K562 (cell line): ENCODE measurements around the gene HSD17B11. TPM values are rescaled to one million over a fixed set of nuclear protein-coding genes. Genes with fewer than 3 reads are reported as not detected.

Experiments
- ARID1B ChIP-seq: fragments of 450-650 bp; IDR thresholded peaks from 2 replicates; pipeline ENCODE4 v1.6.1; 2016; ENCODE audit warnings: antibody characterized with exemption, mild to moderate bottlenecking, inconsistent platforms
- ATF4 ChIP-seq: fragments of 450-650 bp; formaldehyde crosslinking; IDR thresholded peaks from 2 replicates; pipeline ENCODE4 v1.4.0; 2022; ENCODE audit warnings: mild to moderate bottlenecking, moderate library complexity
- CHD1 ChIP-seq: fragments of 200-600 bp; sonication (generic); IDR thresholded peaks from one replicate; pipeline ENCODE4 v1.6.1; 2012; ENCODE audit warnings: mild to moderate bottlenecking, moderate library complexity, low read length, inconsistent platforms
- EGR1 ChIP-seq: fragments of 450-650 bp; conservative IDR thresholded peaks from 2 replicates; pipeline ENCODE4 v1.6.1; 2017; ENCODE audit warnings: mild to moderate bottlenecking
- FOXM1 ChIP-seq, 2 experiments: fragments of 450-650 bp in 1 of 2; sonication (generic) in 1 of 2; formaldehyde crosslinking in 1 of 2; IDR thresholded peaks; 2 replicates each; pipeline versions ENCODE4 v1.6.1 to v1.9.0; 2017 to 2022; ENCODE audit warnings: low read depth in 2 of 2, mild to moderate bottlenecking in 2 of 2, missing genetic modification reagents in 1 of 2, moderate library complexity in 1 of 2
- GMEB1 ChIP-seq: fragments of 250-450 bp; sonication (Bioruptor Pico); IDR thresholded peaks from 2 replicates; pipeline ENCODE4 v1.4.0; 2020; ENCODE audit warnings: mild to moderate bottlenecking
- HDAC2 ChIP-seq: fragments of 450-650 bp; IDR thresholded peaks from 2 replicates; pipeline ENCODE4 v1.6.1; 2016; ENCODE audit warnings: mild to moderate bottlenecking
- IFI16 ChIP-seq: fragments of 250-450 bp; sonication (Bioruptor Pico); IDR thresholded peaks from 2 replicates; pipeline ENCODE4 v2.1.2; 2022; ENCODE audit warnings: mild to moderate bottlenecking, inconsistent platforms
- MBD2 ChIP-seq: sonication (generic); IDR thresholded peaks from 2 replicates; pipeline ENCODE4 v1.6.1; 2016; ENCODE audit warnings: low read depth, borderline replicate concordance
- MITF ChIP-seq: IDR thresholded peaks from 2 replicates; pipeline ENCODE4 v1.6.1; 2014; ENCODE audit warnings: antibody characterized with exemption
- MTA1 ChIP-seq: fragments of 450-650 bp; IDR thresholded peaks from 2 replicates; pipeline ENCODE4 v1.6.1; 2017; ENCODE audit warnings: borderline replicate concordance
- NFATC3 ChIP-seq: fragments of 450-650 bp; IDR thresholded peaks from 2 replicates; pipeline ENCODE4 v1.6.1; 2017; ENCODE audit warnings: mild to moderate bottlenecking
- NFIC ChIP-seq: fragments of 450-650 bp; IDR thresholded peaks from 2 replicates; pipeline ENCODE4 v1.6.1; 2017; ENCODE audit warnings: mild to moderate bottlenecking, inconsistent platforms
- PHB ChIP-seq: fragments of 250-450 bp; sonication (Bioruptor Pico); IDR thresholded peaks from 2 replicates; pipeline ENCODE4 v1.5.0; 2021
- POLR2A ChIP-seq: fragments of 450-650 bp; conservative IDR thresholded peaks from 2 replicates; pipeline ENCODE4 v1.6.1; 2016
- POLR3G ChIP-seq: IDR thresholded peaks from 2 replicates; pipeline ENCODE4 v1.6.1; 2011; ENCODE audit not compliant: insufficient read length, insufficient replicate concordance; ENCODE audit errors: extremely low read depth
- XRCC5 ChIP-seq: fragments of 200-400 bp; formaldehyde crosslinking; IDR thresholded peaks from 2 replicates; pipeline ENCODE4 v1.6.1; 2017; ENCODE audit warnings: low read depth, mild to moderate bottlenecking, low read length
- ZNF121 ChIP-seq: sonication (generic); formaldehyde crosslinking; conservative IDR thresholded peaks from 2 replicates; pipeline ENCODE4 v1.8.0; 2022; ENCODE audit warnings: missing genetic modification reagents
- ZNF133 ChIP-seq: fragments of 250-450 bp; sonication (Bioruptor Pico); IDR thresholded peaks from 2 replicates; pipeline ENCODE4 v1.4.0; 2020; ENCODE audit warnings: mild to moderate bottlenecking
- ZNF197 ChIP-seq: fragments of 200-800 bp; sonication (Bioruptor generic); IDR thresholded peaks from 2 replicates; pipeline ENCODE4 v1.6.1; 2016; ENCODE audit warnings: low read depth, missing genetic modification characterization, missing compliant biosample characterization
- ZNF239 ChIP-seq: fragments of 250-450 bp; sonication (Bioruptor Pico); IDR thresholded peaks from 2 replicates; pipeline ENCODE4 v1.4.0; 2020; ENCODE audit warnings: mild to moderate bottlenecking
- ZNF24 ChIP-seq: fragments of 450-650 bp; IDR thresholded peaks from 2 replicates; pipeline ENCODE4 v1.6.1; 2016
- ZNF395 ChIP-seq: fragments of 200-800 bp; sonication (Bioruptor generic); IDR thresholded peaks from 2 replicates; pipeline ENCODE4 v1.6.1; 2017; ENCODE audit warnings: missing genetic modification characterization, missing compliant biosample characterization
- ZNF436 ChIP-seq: fragments of 250-450, 450-650 bp; sonication (Bioruptor Pico); formaldehyde crosslinking; IDR thresholded peaks from 2 replicates; pipeline ENCODE4 v1.7.0; 2020; ENCODE audit warnings: mild to moderate bottlenecking
- ZNF586 ChIP-seq: fragments of 450-650 bp; formaldehyde crosslinking; conservative IDR thresholded peaks from 2 replicates; pipeline ENCODE4 v1.4.0; 2020; ENCODE audit warnings: mild to moderate bottlenecking, moderate library complexity
- ZNF76 ChIP-seq: fragments of 250-450 bp; sonication (Bioruptor Pico); IDR thresholded peaks from 2 replicates; pipeline ENCODE4 v1.4.0; 2020; ENCODE audit warnings: mild to moderate bottlenecking, moderate library complexity, borderline replicate concordance
- ZNF766 ChIP-seq: fragments of 200-800 bp; sonication (Bioruptor generic); conservative IDR thresholded peaks from 2 replicates; pipeline ENCODE4 v1.6.1; 2016; ENCODE audit warnings: missing genetic modification characterization, missing compliant biosample characterization
- polyA plus RNA-seq, 8 experiments: library from polyadenylated mRNA; depleted of rRNA in 4 of 8; stranded (reverse) in 5 of 8; unstranded in 3 of 8; fragments of >200 nt; fragmentation: Nextera tagmentation in 2 of 8; fragmentation: Illumina TruSeq in 1 of 8; extraction: Ambion mirVana in 2 of 8; extraction: Trizol in 1 of 8; gene quantifications; 2 replicates each; pipeline versions ENCODE4 v1.2.1 to v1.2.3, GENCODE V29; 2011 to 2014; ENCODE audit warnings: inconsistent platforms in 1 of 8, missing spikeins in 1 of 8
- total RNA-seq, 7 experiments: library from RNA; depleted of rRNA in 6 of 7; stranded (reverse); fragments of >200 nt in 6 of 7; fragmentation: Illumina TruSeq in 2 of 7; extraction: Trizol in 2 of 7; gene quantifications; 2 replicates each; pipeline versions ENCODE4 v1.2.1 to v1.2.3, GENCODE V29; 2011 to 2021; ENCODE audit warnings: low replicate concordance in 1 of 7

Gene HSD17B11
- total and polyA plus RNA-seq, 9 of the 15 experiments (the other 6 are each of a cell fraction or from before 2014, with no cell fraction given): 26.0 to 108 (median 81.0) TPM

- TF ChIP-seq ZNF395 (CRISPR knock-in tag) (no peak), ARID1B (peak; percentile 73), ATF4 (CRISPR knock-in tag) (no peak), HDAC2 (peak; percentile 84), ZNF586 (CRISPR knock-in tag) (no peak), MBD2 (peak; percentile 52; the same call in 1 of the 2 replicates), ZNF239 (no peak), NFATC3 (no peak), CHD1 (no peak), POLR2A (peak; percentile 92), GMEB1 (CRISPR knock-in tag) (no peak), ZNF436 (CRISPR knock-in tag) (no peak), ZNF121 (no peak), ZNF133 (CRISPR knock-in tag) (no peak), IFI16 (CRISPR knock-in tag) (no peak), EGR1 (no peak), MTA1 (no peak; the same call in 1 of the 2 replicates), ZNF24 (peak; percentile 74; the same call in 1 of the 2 replicates), ZNF197 (CRISPR knock-in tag) (no peak), FOXM1 (IDR thresholded peaks at IDR 0.05; ENCODE audit: low read depth) (peak; percentile 94), FOXM1 (CRISPR knock-in tag; IDR thresholded peaks at IDR 0.05; ENCODE audit: low read depth) (no peak; the same call in 1 of the 2 replicates), PHB (CRISPR knock-in tag) (no peak), POLR3G (no peak), ZNF76 (CRISPR knock-in tag) (no peak), XRCC5 (no peak), MITF (peak; percentile 32; the same call in 1 of the 2 replicates), ZNF766 (CRISPR knock-in tag) (0 out of 2 replicates have a peak, but pooled peaks have one; percentile 29), NFIC (peak; percentile 95)
Observed at GRCh38 chr4:87390891-87391575, at the start of gene HSD17B11 (continued).
